HG03039 (cell line): ENCODE data around the gene ANKS3.

Source experiments
- ATAC-seq: cut with Tn5 transposase; IDR thresholded peaks from one replicate; pipeline ENCODE4 v1.9.1; 2021; ENCODE audit warnings: mild to moderate bottlenecking, moderate library complexity; ENCODE audit not compliant: unreplicated experiment

The ANKS3 gene

DNA sequence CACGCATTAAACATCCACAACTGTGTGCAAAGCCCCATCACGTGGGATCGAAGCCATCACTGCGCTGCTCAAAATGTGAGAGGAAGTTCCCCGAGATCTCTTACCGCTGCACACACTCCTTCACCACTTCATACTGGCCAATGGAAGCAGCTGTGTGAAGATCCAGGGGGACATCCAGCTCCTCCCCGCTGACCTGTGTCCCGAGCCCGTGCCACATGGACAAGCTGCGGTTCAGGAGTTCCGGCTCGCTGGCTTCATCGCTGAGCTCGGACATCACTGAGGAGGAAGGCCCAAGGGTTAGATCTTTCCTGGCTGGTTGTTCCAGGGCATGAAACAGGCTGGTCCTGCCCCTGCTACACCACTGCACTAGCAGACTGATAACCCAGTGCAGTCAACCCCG, 4.2 kb downstream of the ANKS3 start:
- no peak for ATAC-seq

GRCh38 chr16:4728676-4729075, 5.4 kb downstream of the ANKS3 start:
- no peak for ATAC-seq

DNA sequence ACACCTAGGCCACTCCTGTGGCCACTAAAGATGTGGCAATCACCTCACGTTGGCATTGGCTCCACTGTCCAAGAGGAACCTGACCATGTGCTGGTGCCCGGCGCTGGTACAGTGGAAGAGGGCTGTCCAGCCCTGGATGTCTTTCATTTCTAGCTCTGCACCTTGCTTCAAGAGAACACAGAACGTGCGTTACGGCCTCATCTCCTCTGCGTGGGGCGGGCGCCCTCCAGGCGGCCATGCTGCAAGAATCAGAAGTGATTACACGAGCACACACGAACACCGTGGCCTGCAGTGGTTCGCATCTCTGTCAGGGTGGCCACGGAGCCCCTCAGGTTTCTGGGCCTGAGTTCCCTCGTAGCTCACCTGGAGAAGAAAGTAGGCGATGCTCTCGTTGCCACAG, 7.5 kb downstream of the ANKS3 start:
- no peak for ATAC-seq

DNA sequence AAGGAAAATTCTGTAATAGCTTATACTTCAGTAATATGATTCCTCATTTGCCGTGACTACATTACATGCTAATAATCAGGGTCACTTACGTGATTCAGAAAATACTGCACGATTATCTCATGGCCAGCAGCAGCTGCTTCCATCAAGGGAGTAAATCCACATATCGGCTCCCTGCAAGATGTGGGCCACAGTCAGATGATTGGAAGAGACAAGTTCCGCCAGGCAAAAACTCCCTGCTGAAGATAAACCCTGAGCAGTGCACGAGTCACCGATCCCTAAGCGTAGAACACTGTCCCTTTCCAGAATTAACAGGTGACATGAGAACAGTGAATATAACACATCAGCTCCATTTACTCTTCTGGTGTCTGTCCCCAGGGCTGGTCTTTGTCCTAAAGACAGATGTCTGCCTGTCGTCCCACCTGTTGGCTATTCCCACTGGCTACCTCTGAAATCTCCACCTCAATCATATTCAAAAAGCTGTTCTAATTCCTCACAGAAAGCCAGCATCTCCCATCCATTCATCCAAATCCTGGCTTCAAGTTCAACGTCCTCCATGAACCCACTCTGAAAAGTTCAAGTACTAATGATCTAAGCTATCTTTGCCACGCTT, 9.3 kb downstream of the ANKS3 start:
- ATAC-seq: no peak

DNA sequence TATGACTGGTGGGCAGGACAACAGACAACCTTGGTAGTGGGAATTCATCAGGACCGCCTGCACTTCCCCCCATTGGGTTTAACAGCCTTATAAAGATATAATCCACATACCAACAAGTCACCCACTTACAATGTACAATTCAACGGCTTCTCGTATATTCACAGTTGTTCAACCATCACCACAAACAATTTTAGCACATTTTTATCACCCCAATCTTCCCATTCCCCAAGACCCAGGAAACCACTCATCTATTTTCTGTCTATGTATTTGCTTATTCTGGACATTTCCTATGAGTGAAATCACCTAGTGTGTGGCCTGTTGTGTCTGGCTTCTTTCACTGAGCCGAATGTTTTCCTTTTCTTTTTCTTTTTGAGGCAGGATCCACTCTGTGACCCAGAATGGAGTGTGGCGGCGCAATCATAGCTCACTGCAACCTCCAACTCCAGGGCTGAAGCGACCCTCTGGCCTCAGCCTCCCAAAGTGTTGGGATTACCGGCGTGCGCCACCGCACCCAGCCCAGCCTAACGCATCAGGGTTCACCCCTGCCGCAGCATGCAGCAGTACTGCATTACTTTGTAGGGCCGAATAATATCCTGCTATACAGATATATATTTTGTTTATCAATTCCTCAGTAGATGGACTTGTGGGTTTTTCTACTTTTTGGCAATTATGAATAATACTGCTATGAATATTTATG, 10.9 kb downstream of the ANKS3 start:
- no peak for ATAC-seq

DNA sequence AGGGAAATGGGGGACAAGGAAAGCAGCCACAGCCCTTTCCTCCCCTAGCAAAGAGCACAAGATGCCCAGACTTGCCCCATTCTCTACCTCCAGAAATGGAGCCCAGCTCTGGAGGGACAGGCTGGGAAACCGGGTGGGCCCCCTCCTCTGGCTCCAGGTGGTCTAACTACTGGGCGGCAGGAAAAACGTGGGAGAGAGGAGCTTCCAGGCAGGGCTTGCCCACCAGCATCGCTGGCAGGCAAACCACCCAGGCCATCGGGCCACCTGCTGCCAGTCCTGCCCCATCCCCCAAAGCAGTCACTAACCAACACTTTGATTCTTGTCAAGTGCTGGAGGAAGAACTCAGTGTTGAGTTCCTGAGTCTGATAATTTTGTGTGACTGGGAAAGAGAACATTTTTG, 15.6 kb downstream of the ANKS3 start:
- ATAC-seq: no peak

DNA sequence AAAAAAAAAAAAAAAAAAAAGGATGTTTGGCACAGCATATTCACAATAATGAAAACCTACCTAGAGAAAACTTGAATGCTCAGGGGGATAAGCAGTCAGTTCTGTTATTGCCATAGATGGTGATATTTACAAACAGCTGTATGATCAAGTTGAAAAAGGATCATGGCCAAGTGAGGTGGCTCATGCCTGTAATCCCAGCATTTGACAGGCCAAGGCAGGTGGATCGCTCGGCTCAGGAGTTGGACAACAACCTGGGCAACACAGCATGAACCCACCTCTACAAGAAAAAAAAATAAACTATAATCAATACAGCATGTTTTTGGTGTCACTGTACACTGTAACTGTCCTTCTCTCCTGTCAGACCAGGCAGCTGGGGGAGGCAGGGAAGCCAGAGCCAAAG, 19.1 kb downstream of the ANKS3 start:
- no peak for ATAC-seq

DNA sequence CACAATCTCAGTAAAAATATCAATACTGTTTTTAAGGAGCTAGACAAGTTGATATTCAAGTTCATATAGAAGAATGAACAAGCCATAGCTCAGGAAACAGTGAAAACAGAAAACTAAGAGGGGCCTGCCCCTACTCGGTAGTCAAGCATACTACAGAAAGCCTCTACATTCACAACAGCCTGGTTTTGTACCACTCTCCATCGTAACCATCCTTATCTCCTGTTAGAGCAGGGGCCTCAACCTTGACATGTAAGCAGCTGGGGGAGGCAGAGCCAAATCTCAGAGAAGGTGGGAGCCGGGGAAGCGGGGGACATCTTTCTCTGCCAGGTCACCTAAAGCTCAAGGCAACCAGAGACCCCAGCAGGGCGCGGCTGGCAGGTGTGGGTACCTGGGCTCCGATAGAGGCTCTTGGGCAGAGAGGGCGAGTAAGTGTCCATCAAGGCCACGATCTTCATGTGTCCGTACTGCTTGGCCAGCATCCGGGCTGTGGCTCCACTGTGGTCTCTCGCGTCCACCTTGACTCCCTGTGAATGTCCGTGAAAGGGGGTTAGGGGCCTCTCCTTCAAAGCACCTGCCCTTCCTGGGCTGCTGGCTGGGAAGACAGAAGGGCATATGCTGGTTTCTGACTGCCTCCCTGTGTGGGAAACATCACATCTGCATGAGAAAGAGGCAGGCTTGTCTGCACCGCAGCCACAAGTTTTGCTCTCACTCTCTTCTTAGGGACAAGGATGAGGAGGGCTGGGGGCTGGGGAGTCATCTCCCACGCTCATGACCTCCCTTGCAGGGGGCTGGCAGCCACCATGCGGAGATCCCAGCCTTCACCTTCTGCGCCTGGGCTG, 20.2 kb downstream of the ANKS3 start:
- ATAC-seq: no peak

GRCh38 chr16:4709481-4709880, 24.6 kb downstream of the ANKS3 start:
- no peak for ATAC-seq

DNA sequence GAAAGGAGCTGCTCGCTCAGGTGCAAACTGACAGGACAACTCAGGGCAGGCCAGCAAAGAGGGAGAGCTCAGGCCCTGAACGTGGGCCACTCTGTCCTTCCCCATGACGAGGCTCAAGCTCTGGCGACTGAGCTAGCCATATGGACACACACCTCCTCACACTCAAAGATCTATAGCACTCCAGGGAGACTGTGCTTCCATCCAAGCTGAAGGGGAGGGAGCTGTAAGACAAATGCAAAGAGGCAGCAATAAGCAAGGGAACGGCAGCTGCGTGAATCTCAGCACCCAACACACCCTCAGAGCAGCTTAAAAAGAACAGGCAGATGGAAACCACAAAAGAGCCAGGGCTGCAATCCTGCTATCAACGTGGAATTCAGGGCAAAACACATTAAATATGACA, 27.2 kb downstream of the ANKS3 start:
- no peak for ATAC-seq

DNA sequence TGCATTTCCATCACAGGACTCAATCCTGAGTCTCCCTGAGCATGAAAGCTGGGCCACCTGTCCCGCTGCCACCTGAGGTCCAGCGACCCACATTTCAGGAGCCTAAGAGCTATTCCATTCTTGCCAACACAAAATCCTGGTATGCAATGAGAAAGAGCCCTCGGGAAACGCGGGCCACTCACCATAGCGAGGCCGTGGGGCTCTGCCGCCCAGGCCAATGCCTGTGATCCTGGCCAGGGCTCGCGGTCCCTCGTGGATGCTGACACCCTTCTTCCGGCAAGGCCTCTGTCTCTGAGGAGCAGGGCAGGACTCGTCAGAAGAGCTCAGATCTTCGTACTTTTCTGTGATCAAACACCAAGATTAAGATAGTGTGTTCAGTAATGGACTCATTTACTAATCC, 29.2 kb downstream of the ANKS3 start:
- ATAC-seq: no peak

DNA sequence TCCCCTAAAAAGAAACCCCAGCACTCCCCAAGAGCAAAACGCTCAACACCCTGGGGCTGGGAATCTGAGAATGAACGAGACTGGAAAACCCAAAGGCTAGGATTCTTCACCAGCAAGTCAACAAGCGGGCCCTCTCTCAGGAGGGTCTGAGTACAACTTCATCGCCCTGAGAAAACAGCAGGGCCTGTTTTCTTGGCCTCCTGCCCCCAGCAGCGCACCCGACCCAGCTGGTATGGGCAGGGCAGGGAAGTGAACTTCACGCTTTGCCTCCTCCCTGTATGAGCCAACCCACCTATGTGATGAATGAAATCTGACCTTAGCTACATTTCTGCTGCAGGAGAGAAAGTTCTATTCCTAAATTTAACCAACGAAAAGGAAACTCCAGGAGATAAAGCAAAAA, 29.6 kb downstream of the ANKS3 start:
- ATAC-seq: no peak

- ATAC-seq: no peak
These were observed 30.2 kb downstream of the ANKS3 start for GRCh38 chr16:4703906-4704305.

DNA sequence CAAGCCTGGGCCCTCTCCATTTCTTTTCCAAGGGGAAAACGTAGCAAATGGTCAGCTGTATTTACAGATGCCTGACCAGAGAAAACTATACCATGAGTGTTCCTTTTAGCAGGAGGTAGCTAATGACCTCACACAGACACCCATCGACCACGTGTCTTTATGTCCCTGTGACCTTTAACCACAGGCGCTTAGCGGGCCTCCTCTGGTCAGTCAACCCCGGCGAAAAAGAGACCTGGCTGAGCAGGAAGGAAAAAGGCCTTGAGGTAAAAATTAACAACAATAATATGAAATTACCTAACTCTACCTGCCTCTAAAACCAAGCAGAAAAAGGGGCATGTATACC, 31.6 kb downstream of the ANKS3 start:
- no peak for ATAC-seq

- ATAC-seq: no peak
These were observed 32.1 kb downstream of the ANKS3 start for GRCh38 chr16:4701791-4702465.

DNA sequence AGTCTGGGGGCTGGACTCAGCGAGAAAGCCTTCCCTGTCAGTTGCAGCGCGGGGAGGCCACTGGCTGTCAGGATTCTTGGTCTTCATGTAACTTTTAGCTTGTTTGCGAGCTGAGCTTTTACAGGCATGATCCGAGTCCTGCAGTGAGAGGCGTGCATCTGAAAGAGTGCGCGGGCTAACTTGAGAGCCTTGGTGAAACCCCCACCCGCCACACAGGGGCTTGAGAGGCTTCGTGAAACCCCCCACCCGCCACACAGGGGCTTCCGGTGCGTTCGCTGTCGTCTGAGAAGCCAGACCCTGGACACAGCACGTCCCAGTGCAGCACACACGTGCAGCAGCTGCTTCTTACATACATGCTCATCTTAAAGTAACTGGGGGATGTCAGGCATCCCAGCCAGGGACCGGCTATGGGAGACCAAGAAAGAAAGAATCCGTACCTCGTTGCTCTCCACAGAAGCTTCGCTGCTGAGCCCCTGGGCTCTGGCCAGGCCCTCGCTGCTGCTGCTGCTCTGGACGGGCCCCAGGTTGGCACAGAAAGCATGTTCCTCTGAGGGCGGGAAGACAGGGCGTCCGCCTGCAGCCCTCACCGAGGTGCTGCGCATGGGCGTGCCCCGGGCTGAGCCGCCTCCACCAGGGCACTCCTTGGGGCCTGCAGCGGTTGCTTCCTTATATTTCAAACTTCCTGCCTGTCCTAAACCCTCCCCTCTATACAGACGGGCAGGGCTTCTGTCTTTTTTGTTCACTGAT, 32.9 kb downstream of the ANKS3 start:
- ATAC-seq: no peak

GRCh38 chr16:4700380-4700996, 33.6 kb downstream of the ANKS3 start:
- no peak for ATAC-seq

GRCh38 chr16:4699046-4699556, 35.0 kb downstream of the ANKS3 start:
- no peak for ATAC-seq

DNA sequence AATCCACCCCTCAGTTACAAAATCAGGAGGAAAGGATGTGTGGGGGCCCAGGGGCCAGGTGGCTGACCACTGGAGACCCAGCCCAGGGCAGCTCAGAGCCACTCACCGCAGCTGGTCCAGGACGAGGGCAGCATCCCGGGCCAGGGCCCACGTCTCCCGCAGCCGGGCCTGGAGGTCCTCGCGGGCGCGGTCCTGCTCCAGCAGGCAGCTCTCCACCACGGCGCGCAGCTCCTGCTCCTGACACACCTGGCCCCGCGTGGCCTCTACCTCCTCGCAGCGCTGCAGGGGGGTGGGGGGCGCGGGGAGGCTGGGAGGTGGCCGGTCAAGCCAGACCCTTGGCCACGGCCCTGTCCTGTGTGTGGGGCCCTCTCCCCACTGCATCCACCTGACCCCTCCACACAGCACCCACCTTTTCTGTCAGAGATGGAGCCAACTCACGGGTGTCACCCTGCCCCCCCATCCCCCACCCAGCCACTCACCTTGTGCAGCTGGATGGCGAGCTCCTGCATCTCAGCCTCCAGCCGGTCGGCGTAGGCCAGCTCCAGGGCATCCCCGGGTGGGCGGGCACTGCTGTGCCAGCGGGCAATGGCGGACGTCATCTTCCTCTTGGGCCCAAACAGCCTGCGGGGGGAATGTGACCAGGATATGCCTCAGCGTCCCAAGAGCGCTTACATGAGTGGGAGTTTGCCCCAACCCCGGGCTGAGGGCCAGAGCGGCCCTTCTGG, 35.6 kb downstream of the ANKS3 start:
- no peak for ATAC-seq

DNA sequence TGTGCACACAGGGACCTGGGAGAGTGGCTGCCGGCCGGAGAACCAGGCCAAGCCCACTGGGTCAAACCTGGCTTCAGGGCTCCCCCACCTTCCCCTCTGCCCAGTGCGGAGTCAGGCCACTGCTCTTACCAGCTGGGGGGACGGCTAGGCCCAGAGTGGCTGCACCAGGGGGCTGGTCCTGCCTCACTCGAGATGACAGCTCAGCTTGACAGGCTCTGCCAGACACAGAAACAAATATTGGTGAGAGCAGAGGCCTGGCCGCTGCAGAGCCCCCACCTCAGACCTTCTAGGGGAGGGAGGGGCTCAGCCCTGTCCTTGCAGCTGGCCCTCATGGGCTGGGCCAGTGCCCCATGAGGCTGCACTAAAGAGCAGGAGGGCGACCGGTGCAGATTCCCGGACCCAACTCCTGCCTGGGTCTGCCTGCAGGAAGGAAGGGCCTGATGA, 36.2 kb downstream of the ANKS3 start:
- ATAC-seq: no peak
